ENCODE results near the gene MAGEA8. TPM values are rescaled to one million over a fixed set of nuclear protein-coding genes. Genes with fewer than 3 reads are reported as not detected.

The MAGEA8 gene
- total and polyA plus RNA-seq, 2 experiments from 2014 or later, result not detected

- 86% methylated on average over 6 of the region's 6 CpGs for WGBS (ENCODE audit: low lambda C conversion rate, missing lambda C conversion rate)
Measured at GRCh38 chrX:149858592-149858991, 22.4 kb upstream of the MAGEA8 start.

GRCh38 chrX:149860445-149860844 lies 20.5 kb upstream of the MAGEA8 start:
- Histone ChIP-seq H3K9me3 (ENCODE audit: low read depth) (peaks cover 3% of the 10 kb centered on the region), H3K79me2 (no peaks in the 10 kb centered on the region), H3K27ac (no peak overlapping the region), H2AFZ (no peak overlapping the region), H3K27me3 (no peaks in the 10 kb centered on the region), H3K4me3 (no peak overlapping the region), H3K4me2 (no peak overlapping the region), H4K20me1 (ENCODE audit: insufficient read depth, poor library complexity, severe bottlenecking) (no peaks in the 10 kb centered on the region), H3K9me2 (replicated peaks; ENCODE audit: insufficient read depth) (no peaks in the 10 kb centered on the region), H3K4me1 (ENCODE audit: insufficient read depth) (no peaks in the 10 kb centered on the region), H3K36me3 (replicated peaks; ENCODE audit: insufficient read depth, low read depth) (no peaks in the 10 kb centered on the region)
- TF ChIP-seq CTCF (IDR thresholded peaks at IDR 0.05; ENCODE audit: poor library complexity) (no peak), EZH2 (IDR thresholded peaks at IDR 0.05; ENCODE audit: borderline replicate concordance) (no peak), EZH2phosphoT487 (IDR thresholded peaks at IDR 0.05; ENCODE audit: low read depth, severe bottlenecking, unreplicated experiment) (no peak)
- no peak for DNase-seq (ENCODE audit: low spot score)

More at GRCh38 chrX:149858592-149858991, 22.4 kb upstream of the MAGEA8 start:
- Histone ChIP-seq H3K4me1 (ENCODE audit: insufficient read depth) (no peaks in the 10 kb centered on the region), H3K79me2 (no peaks in the 10 kb centered on the region), H4K20me1 (ENCODE audit: insufficient read depth, poor library complexity, severe bottlenecking) (no peaks in the 10 kb centered on the region), H2AFZ (no peak overlapping the region), H3K9me2 (replicated peaks; ENCODE audit: insufficient read depth) (no peaks in the 10 kb centered on the region), H3K4me3 (no peak overlapping the region), H3K4me2 (no peak overlapping the region), H3K27me3 (no peaks in the 10 kb centered on the region), H3K36me3 (replicated peaks; ENCODE audit: insufficient read depth, low read depth) (no peaks in the 10 kb centered on the region), H3K27ac (no peak overlapping the region), H3K9me3 (ENCODE audit: low read depth) (peaks cover 3% of the 10 kb centered on the region)
- DNase-seq (ENCODE audit: low spot score), result no peak
- TF ChIP-seq EZH2phosphoT487 (IDR thresholded peaks at IDR 0.05; ENCODE audit: low read depth, severe bottlenecking, unreplicated experiment) (no peak), CTCF (IDR thresholded peaks at IDR 0.05; ENCODE audit: poor library complexity) (no peak), EZH2 (IDR thresholded peaks at IDR 0.05; ENCODE audit: borderline replicate concordance) (no peak)

GRCh38 chrX:149865390-149865789 lies 15.6 kb upstream of the MAGEA8 start:
- Histone ChIP-seq H3K36me3 (replicated peaks; ENCODE audit: insufficient read depth, low read depth) (no peaks in the 10 kb centered on the region), H3K27ac (no peak overlapping the region), H3K27me3 (no peaks in the 10 kb centered on the region), H3K79me2 (no peaks in the 10 kb centered on the region), H3K4me1 (ENCODE audit: insufficient read depth) (no peaks in the 10 kb centered on the region), H3K9me3 (ENCODE audit: low read depth) (no peaks in the 10 kb centered on the region), H3K4me2 (no peak overlapping the region), H3K9me2 (replicated peaks; ENCODE audit: insufficient read depth) (no peaks in the 10 kb centered on the region), H3K4me3 (no peak overlapping the region), H2AFZ (no peak overlapping the region), H4K20me1 (ENCODE audit: insufficient read depth, poor library complexity, severe bottlenecking) (no peaks in the 10 kb centered on the region)
- TF ChIP-seq CTCF (IDR thresholded peaks at IDR 0.05; ENCODE audit: poor library complexity), result no peak
- TF ChIP-seq EZH2phosphoT487 (IDR thresholded peaks at IDR 0.05; ENCODE audit: low read depth, severe bottlenecking, unreplicated experiment), result no peak
- TF ChIP-seq EZH2 (IDR thresholded peaks at IDR 0.05; ENCODE audit: borderline replicate concordance), result no peak
- WGBS (ENCODE audit: low lambda C conversion rate, missing lambda C conversion rate), result 68% methylated on average over 2 of the region's 2 CpGs
- DNase-seq (ENCODE audit: low spot score), result no peak

- H3K4me2 ChIP-seq, result no peak overlapping the region
- no peaks in the 10 kb centered on the region for H3K36me3 ChIP-seq (replicated peaks; ENCODE audit: insufficient read depth, low read depth)
- H3K9me2 ChIP-seq (replicated peaks; ENCODE audit: insufficient read depth), result no peaks in the 10 kb centered on the region
- WGBS (ENCODE audit: low lambda C conversion rate, missing lambda C conversion rate), result 88% methylated on average over 3 of the region's 3 CpGs
- H3K79me2 ChIP-seq, result no peaks in the 10 kb centered on the region
- no peak overlapping the region for H3K27ac ChIP-seq
- no peaks in the 10 kb centered on the region for H4K20me1 ChIP-seq (ENCODE audit: insufficient read depth, poor library complexity, severe bottlenecking)
- H3K4me1 ChIP-seq (ENCODE audit: insufficient read depth), result no peaks in the 10 kb centered on the region
- no peak overlapping the region for H2AFZ ChIP-seq
- TF ChIP-seq EZH2 (IDR thresholded peaks at IDR 0.05; ENCODE audit: borderline replicate concordance), result no peak
- no peak for TF ChIP-seq CTCF (IDR thresholded peaks at IDR 0.05; ENCODE audit: poor library complexity)
- TF ChIP-seq EZH2phosphoT487 (IDR thresholded peaks at IDR 0.05; ENCODE audit: low read depth, severe bottlenecking, unreplicated experiment), result no peak
- no peak for DNase-seq (ENCODE audit: low spot score)
- no peak overlapping the region for H3K4me3 ChIP-seq
- H3K9me3 ChIP-seq (ENCODE audit: low read depth), result no peaks in the 10 kb centered on the region
- H3K27me3 ChIP-seq, result no peaks in the 10 kb centered on the region
Measured at GRCh38 chrX:149867488-149867887, 13.5 kb upstream of the MAGEA8 start.

Data from hepatocyte (in vitro differentiated cells).